ENCODE results near the gene SATB1.

GRCh38 chr3:18389108-18389733 is 35.9 kb downstream of the SATB1 start:
- TF ChIP-seq POLR2AphosphoS5 (IDR thresholded peaks at IDR 0.05; ENCODE audit: borderline replicate concordance, low read depth, low read length) (no peak), EZH2 (IDR thresholded peaks at IDR 0.05) (no peak)
